ENCODE measurements around the gene DAPK1. TPM values are rescaled to one million over a fixed set of nuclear protein-coding genes. Genes with fewer than 3 reads are reported as not detected.

The DAPK1 gene
- polyA plus RNA-seq, 1 of the 3 experiments (the other 2 are of a cell fraction) = 0.61 TPM

DNA sequence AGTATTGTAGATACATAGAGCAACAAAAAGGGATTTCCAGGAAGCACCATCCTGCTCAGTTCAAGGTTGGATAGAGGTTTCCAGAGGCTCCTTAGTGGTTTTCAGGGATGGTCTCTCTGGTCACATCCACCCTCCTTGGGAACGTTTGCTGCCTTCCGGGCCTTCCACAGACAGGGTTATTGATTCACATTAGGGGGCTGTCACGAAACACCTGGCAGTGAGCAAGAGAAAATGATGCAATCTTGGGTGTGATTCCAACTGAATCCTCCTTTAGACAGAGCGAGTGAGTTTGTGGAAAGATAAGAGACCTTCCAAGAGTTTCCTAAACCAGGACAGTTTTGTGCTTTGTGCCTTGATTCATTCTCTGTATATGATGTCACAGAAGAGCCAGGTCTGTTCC, 184.4 kb downstream of the DAPK1 start (continued):
- TF ChIP-seq YY1 (IDR thresholded peaks at IDR 0.05; ENCODE audit: low read depth) = no peak
- no peak for TF ChIP-seq CHD2 (IDR thresholded peaks at IDR 0.05; ENCODE audit: low read length, partially characterized antibody)
- no peak for TF ChIP-seq SMC3 (IDR thresholded peaks at IDR 0.05; ENCODE audit: low read depth, low read length)

DNA sequence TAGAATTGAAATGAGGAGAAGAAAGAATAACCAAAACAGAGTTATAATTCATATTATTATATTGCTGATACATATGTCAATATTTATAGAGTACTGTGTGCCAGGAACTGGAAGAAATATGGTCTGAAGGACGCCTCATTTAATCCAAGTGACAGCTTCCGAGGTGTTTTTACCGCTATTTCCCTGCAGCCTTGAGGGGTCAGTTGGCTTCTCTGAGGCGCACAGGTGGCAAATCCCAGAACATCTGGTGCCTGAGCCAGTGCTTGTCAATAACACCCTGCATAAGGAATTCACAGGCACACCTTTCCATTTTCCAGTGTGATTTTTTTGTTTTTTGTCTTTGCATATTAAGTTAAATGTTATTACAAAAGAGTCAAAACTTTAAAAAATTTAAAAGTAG, 185.0 kb downstream of the DAPK1 start:
- no peaks in the 10 kb centered on the region; a peak in 1 of 4 replicates for H3K4me1 ChIP-seq (ENCODE audit: control insufficient read depth in 1 of 2, insufficient read depth in 2 of 2, low read depth in 1 of 2, low read length in 1 of 2)
- ChIA-PET POLR2A (no interaction called here), CTCF (interaction anchor here (1.4 to 3.3 kb wide), 2 partner anchors 19 to 131 kb away, joined by 3 to 12 read pairs; no protein-coding TSS in a partner anchor)
- no peak overlapping the region for H3K4me3 ChIP-seq (ENCODE audit: low read depth in 2 of 2, low read length in 1 of 2)
- H3K36me3 ChIP-seq (replicated peaks in 1 of 2; ENCODE audit: control insufficient read depth in 1 of 2, insufficient read depth in 2 of 2, low read length in 1 of 2) = no peaks in the 10 kb centered on the region
- no peaks in the 10 kb centered on the region for H3K27me3 ChIP-seq (ENCODE audit: insufficient read depth)
- H3K4me2 ChIP-seq = no peak overlapping the region
- H2AFZ ChIP-seq (ENCODE audit: low read depth) = no peak overlapping the region
- no peaks in the 10 kb centered on the region for H4K20me1 ChIP-seq (ENCODE audit: insufficient read depth)
- WGBS (ENCODE audit: low lambda C conversion rate) = 67% methylated on average over 4 of the region's 4 CpGs
- TF ChIP-seq CHD2 (IDR thresholded peaks at IDR 0.05; ENCODE audit: low read length, partially characterized antibody) (no peak), RCOR1 (IDR thresholded peaks at IDR 0.05; ENCODE audit: low read length) (no peak)
- no peaks in the 10 kb centered on the region for H3K9me2 ChIP-seq
- no peak overlapping the region for H3K9ac ChIP-seq
- DNase-seq = no peak
- no peak overlapping the region for H3K27ac ChIP-seq (ENCODE audit: low read depth in 2 of 2, low read length in 1 of 2)
- H3K9me3 ChIP-seq = no peaks in the 10 kb centered on the region
- no peaks in the 10 kb centered on the region for H3K79me2 ChIP-seq (ENCODE audit: insufficient read depth)
- H3F3A ChIP-seq (replicated peaks; ENCODE audit: insufficient read depth) = no peaks in the 10 kb centered on the region

DNA sequence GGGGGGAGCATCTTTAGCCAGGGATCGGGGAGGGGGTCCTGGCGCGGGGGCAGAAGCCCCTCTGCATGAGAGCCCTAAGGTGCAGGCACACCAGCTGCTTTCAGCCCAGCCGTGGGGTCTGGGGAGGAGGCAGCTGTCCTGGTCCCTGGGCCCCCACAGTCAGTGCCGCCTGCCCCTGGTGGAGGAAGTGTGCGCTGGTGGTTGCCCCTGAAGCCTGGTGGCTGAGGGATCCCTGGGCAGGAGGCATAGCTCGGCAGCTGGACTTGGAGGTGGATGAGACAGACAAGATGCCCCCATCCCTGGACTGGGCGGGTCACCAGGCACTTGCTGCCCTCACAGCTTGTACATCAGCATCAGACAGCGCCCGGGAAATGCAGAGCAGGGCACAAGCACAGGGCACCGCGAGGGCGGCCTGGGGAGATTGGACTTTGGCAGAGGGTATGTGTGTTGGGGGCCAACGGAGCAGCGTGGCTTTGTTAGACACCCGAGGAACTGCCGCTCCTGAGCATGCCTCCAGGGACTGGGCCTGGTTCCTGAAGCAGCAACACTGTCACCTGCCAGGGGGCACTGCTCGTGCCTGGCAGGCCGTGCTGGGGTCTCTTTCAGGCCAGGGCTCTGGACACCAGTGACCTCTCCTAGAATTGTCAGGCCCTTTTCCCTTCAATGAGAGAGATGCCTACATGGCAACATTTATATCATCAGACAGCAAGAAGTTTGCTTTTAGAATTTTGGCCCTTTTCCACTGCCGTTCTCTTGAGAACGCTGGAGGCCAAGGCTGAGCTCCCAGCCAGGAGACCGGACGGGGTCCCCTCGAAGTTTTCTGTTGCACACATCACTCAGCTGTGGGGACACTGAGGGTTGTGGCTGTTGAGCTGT, 186.3 kb downstream of the DAPK1 start:
- Histone ChIP-seq H3K79me2 (ENCODE audit: insufficient read depth) (no peaks in the 10 kb centered on the region), H3K9me2 (no peaks in the 10 kb centered on the region), H2AFZ (ENCODE audit: low read depth) (no peak overlapping the region), H3K4me2 (no peak overlapping the region), H3K27me3 (ENCODE audit: insufficient read depth) (no peaks in the 10 kb centered on the region), H3K4me1 (ENCODE audit: control insufficient read depth in 1 of 2, insufficient read depth in 2 of 2, low read depth in 1 of 2, low read length in 1 of 2) (no peaks in the 10 kb centered on the region), H3K4me3 (ENCODE audit: low read depth in 2 of 2, low read length in 1 of 2) (no peak overlapping the region), H3K9ac (no peak overlapping the region), H3F3A (replicated peaks; ENCODE audit: insufficient read depth) (no peaks in the 10 kb centered on the region), H3K36me3 (replicated peaks in 1 of 2; ENCODE audit: control insufficient read depth in 1 of 2, insufficient read depth in 2 of 2, low read length in 1 of 2) (no peaks in the 10 kb centered on the region), H3K27ac (ENCODE audit: low read depth in 2 of 2, low read length in 1 of 2) (no peak overlapping the region), H4K20me1 (ENCODE audit: insufficient read depth) (no peaks in the 10 kb centered on the region), H3K9me3 (no peaks in the 10 kb centered on the region)
- no peak for DNase-seq
- 66% methylated on average over 11 of the region's 24 CpGs for WGBS (ENCODE audit: low lambda C conversion rate)
- ChIA-PET CTCF (interaction anchor here (0.8 to 3.3 kb wide), 22 partner anchors 10 to 358 kb away, joined by 3 to 44 read pairs (median 5); partner anchors contain the start of gene CTSL), POLR2A (no interaction called here)
- no peak for TF ChIP-seq TCF12 (IDR thresholded peaks at IDR 0.05)
- no peak for TF ChIP-seq CHD2 (IDR thresholded peaks at IDR 0.05; ENCODE audit: low read length, partially characterized antibody)
- TF ChIP-seq NRF1 (IDR thresholded peaks at IDR 0.05; ENCODE audit: low read depth, low read length) = no peak
- no peak for TF ChIP-seq NFIC (IDR thresholded peaks at IDR 0.05; ENCODE audit: borderline replicate concordance)
- TF ChIP-seq RFX5 (IDR thresholded peaks at IDR 0.05; ENCODE audit: low read length) = no peak
- TF ChIP-seq, protein P1, sequence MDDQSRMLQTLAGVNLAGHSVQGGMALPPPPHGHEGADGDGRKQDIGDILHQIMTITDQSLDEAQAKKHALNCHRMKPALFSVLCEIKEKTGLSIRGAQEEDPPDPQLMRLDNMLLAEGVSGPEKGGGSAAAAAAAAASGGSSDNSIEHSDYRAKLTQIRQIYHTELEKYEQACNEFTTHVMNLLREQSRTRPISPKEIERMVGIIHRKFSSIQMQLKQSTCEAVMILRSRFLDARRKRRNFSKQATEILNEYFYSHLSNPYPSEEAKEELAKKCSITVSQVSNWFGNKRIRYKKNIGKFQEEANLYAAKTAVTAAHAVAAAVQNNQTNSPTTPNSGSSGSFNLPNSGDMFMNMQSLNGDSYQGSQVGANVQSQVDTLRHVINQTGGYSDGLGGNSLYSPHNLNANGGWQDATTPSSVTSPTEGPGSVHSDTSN (IDR thresholded peaks at IDR 0.05) = no peak
- TF ChIP-seq TAF1 (IDR thresholded peaks at IDR 0.05; ENCODE audit: borderline replicate concordance, low read depth, low read length) = no peak
- no peak for TF ChIP-seq FOSL2 (IDR thresholded peaks at IDR 0.05; ENCODE audit: borderline replicate concordance, low read depth)
- no peak for TF ChIP-seq GATA2 (CRISPR knock-in tag; IDR thresholded peaks at IDR 0.05)
- no peak for TF ChIP-seq RCOR1 (IDR thresholded peaks at IDR 0.05; ENCODE audit: low read length)
- TF ChIP-seq, protein P2, sequence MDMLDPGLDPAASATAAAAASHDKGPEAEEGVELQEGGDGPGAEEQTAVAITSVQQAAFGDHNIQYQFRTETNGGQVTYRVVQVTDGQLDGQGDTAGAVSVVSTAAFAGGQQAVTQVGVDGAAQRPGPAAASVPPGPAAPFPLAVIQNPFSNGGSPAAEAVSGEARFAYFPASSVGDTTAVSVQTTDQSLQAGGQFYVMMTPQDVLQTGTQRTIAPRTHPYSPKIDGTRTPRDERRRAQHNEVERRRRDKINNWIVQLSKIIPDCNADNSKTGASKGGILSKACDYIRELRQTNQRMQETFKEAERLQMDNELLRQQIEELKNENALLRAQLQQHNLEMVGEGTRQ (IDR thresholded peaks at IDR 0.05; ENCODE audit: borderline replicate concordance, low read depth, low read length) = no peak
- TF ChIP-seq, protein P3, sequence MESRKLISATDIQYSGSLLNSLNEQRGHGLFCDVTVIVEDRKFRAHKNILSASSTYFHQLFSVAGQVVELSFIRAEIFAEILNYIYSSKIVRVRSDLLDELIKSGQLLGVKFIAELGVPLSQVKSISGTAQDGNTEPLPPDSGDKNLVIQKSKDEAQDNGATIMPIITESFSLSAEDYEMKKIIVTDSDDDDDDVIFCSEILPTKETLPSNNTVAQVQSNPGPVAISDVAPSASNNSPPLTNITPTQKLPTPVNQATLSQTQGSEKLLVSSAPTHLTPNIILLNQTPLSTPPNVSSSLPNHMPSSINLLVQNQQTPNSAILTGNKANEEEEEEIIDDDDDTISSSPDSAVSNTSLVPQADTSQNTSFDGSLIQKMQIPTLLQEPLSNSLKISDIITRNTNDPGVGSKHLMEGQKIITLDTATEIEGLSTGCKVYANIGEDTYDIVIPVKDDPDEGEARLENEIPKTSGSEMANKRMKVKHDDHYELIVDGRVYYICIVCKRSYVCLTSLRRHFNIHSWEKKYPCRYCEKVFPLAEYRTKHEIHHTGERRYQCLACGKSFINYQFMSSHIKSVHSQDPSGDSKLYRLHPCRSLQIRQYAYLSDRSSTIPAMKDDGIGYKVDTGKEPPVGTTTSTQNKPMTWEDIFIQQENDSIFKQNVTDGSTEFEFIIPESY (IDR thresholded peaks at IDR 0.05; ENCODE audit: borderline replicate concordance, low read depth) = no peak
- TF ChIP-seq, protein P4, sequence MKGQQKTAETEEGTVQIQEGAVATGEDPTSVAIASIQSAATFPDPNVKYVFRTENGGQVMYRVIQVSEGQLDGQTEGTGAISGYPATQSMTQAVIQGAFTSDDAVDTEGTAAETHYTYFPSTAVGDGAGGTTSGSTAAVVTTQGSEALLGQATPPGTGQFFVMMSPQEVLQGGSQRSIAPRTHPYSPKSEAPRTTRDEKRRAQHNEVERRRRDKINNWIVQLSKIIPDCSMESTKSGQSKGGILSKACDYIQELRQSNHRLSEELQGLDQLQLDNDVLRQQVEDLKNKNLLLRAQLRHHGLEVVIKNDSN (IDR thresholded peaks at IDR 0.05; ENCODE audit: borderline replicate concordance, low read depth) = no peak
- TF ChIP-seq, protein P5, sequence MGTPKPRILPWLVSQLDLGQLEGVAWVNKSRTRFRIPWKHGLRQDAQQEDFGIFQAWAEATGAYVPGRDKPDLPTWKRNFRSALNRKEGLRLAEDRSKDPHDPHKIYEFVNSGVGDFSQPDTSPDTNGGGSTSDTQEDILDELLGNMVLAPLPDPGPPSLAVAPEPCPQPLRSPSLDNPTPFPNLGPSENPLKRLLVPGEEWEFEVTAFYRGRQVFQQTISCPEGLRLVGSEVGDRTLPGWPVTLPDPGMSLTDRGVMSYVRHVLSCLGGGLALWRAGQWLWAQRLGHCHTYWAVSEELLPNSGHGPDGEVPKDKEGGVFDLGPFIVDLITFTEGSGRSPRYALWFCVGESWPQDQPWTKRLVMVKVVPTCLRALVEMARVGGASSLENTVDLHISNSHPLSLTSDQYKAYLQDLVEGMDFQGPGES (IDR thresholded peaks at IDR 0.05; ENCODE audit: low read depth, low read length) = no peak

Measured in SK-N-SH (cell line).